GM15510 (cell line): Measurements from ENCODE around the gene PRM2.

Experiments
- POLR2A ChIP-seq: IDR thresholded peaks from 3 replicates; pipeline ENCODE4 v1.6.1; 2011; ENCODE audit warnings: borderline replicate concordance; ENCODE audit not compliant: insufficient read length; ENCODE audit errors: extremely low read depth

The PRM2 gene

GRCh38 chr16:11236461-11237254 is 39.6 kb downstream of the PRM2 start:
- TF ChIP-seq POLR2A = no peak

DNA sequence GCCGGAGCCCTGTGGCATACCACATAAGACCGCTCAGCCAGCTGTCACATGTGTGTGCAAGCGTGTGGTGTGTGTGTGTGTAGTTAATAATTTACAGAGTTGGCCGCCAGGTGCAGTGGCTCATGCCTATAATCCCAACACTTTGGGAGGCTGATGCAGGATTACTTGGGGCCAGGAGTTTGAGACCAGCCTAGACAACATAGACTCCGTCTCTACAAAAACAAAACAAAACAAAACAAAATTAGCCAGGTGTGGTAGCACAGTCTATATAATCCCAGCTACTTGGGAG is 40.6 kb downstream of the PRM2 start:
- TF ChIP-seq POLR2A = no peak

GRCh38 chr16:11234884-11235702 is 41.2 kb downstream of the PRM2 start:
- no peak for TF ChIP-seq POLR2A

DNA sequence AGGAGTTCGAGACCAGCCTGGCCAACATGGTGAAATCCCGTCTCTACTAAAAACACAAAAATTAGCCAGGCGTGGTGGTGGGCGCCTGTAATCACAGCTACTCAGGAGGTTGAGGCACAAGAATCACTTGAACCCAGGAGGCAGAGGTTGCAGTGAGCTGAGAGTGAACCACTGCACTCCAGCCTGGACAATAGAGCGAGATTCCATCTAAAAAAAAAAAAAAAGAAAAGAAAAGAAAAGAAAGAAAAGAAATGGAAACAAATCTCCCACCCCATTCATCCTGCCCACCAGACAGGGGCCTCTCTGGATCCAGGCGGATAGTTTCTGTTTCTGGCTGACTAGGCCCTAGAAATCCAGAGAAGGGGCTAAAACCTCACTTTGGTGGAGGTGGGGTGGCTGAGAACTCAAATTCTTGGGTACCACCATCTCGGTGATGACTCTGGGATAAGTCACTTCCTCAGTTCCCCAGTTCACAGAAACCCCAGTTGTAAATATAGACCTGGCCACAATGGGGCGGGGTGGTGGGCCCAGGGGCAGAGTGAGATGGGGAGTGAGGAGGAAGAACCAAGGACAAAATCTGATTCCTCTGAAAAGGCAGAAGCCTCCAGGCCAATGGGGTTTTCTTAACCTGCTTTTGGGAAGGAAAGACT is 42.4 kb downstream of the PRM2 start:
- no peak for TF ChIP-seq POLR2A

DNA sequence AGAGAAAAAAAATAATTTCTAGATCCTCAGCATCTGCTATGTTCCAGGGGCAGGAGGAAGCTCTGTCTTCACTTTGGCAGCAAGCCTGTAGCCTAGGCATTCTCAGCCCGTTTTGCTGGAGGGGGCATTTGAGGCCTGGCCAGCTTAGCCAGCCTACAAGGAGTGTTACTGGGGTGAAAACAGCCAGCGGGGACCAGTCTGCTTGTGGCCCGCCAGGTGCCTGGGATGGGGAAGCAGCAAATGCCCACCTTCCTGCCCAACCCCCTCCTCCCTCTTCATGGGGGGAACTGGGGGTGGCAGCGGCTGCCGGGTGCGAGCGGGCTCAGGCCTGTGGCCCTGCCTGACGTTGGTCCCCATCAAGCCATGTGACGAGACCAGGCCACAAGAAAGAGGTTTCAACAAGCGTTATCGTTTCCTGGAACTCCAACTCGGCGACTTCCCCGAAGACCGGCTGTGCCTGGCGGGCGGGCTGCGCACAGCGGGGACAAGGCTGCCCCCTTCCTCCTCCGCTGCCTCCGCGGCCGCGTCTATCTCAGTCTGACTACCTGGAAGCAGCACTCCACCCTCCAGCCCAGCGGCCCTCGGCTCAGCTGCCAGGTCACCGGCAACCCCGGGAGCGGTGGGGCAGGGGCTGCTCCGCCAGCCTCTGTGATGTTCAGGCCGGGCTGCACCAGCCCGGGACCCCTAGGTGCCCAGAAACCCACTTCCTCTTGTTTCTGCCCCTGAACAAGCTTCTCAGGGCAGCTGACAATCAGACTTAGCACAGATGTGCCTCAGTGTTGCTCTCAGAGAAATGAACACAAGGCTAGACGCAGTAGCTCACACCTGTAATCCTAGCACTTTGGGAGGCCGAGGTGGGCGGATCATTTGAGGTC is 43.2 kb downstream of the PRM2 start:
- TF ChIP-seq POLR2A = no peak

DNA sequence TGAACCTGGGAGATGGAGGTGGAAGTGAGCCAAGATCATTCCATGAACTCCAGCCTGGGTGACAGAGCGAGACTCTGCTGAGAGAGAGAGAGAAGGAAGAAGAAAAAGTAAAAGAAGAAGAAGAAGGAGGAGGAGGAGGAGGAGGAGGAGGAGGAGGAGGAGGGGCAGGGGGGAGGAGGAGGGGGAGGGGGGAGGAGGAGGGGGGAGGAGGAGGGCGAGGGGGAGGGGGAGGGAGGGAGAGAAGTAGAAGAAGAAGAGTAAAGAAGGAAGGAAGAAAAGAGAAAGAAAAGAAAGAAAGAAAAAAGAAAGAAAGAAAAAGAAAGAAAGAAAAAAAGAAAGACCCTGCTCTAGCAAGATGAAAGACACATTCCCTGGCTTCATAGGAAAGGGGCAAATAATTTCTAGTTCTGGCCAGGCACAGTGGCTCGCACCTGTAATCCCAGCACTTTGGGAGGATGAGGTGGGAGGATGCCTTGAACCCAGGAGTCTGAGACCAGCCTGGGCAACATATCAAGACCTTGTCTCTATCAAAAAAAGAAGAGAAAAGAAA is 43.9 kb downstream of the PRM2 start:
- no peak for TF ChIP-seq POLR2A

GRCh38 chr16:11231367-11231970 is 44.8 kb downstream of the PRM2 start:
- no peak for TF ChIP-seq POLR2A

GRCh38 chr16:11229906-11230305 is 46.4 kb downstream of the PRM2 start:
- TF ChIP-seq POLR2A = no peak

DNA sequence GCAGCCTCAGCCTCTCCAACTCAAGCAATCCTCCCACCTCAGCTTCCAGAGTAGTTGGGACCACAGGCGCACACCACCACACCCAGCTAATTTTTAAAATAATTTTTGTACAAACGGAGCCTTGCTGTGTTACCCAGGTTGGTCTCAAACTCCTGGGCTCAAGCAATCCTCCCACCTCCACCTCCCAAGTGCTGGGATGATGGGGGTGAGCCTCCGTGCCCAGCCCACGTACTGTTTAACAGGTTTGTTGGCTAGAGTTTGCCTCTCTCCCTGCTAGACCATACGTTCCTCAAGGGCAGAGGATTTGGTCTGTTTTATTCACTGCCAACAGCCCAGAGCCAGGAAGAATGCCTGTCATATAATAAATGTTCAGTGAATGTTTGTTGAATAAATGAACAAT is 46.8 kb downstream of the PRM2 start:
- no peak for TF ChIP-seq POLR2A

GRCh38 chr16:11225677-11226549 is 50.4 kb downstream of the PRM2 start:
- TF ChIP-seq POLR2A = no peak
